T47D (cell line): ENCODE data around the gene ELN.

Experiments used
- DNase-seq, 2 experiments: peaks; one replicate each; pipeline versions ENCODE4 v3.0.0 to v3.0.0-alpha.2; 2011 to 2012; ENCODE audit warnings: low read depth in 1 of 2, low spot score in 1 of 2
- JUND ChIP-seq: IDR thresholded peaks from 2 replicates; pipeline ENCODE4 v1.6.1; 2012; ENCODE audit warnings: low read depth
- in situ Hi-C: cut with HindIII; loops from 2 replicates; pipeline ENCODE4 v1.10.0; 2016; ENCODE audit warnings: low sequenced_read_pairs, low pct_unique_long_range_greater_than_20kb

The ELN gene

GRCh38 chr7:74092964-74093471, 65.0 kb downstream of the ELN start:
- in situ Hi-C loops: no loop called here
- TF ChIP-seq JUND: no peak
- DNase-seq: no peak

- TF ChIP-seq JUND: no peak
- no peak for DNase-seq
- in situ Hi-C loops: no loop called here
Measured at GRCh38 chr7:74093671-74094223, 65.8 kb downstream of the ELN start.

GRCh38 chr7:74094224-74095101, 66.5 kb downstream of the ELN start:
- TF ChIP-seq JUND: no peak
- in situ Hi-C loops: no loop called here
- no peak for DNase-seq

GRCh38 chr7:74095135-74095534, 67.2 kb downstream of the ELN start:
- TF ChIP-seq JUND: no peak
- in situ Hi-C loops: no loop called here
- DNase-seq: no peak

- no peak for DNase-seq
- no peak for TF ChIP-seq JUND
- in situ Hi-C loops: no loop called here
Measured at GRCh38 chr7:74097937-74098614, 70.1 kb downstream of the ELN start.

GRCh38 chr7:74099031-74099430, 71.1 kb downstream of the ELN start:
- TF ChIP-seq JUND: no peak
- no peak for DNase-seq
- in situ Hi-C loops: no loop called here

- in situ Hi-C loops: no loop called here
- no peak for DNase-seq
- TF ChIP-seq JUND: no peak
Measured at GRCh38 chr7:74101061-74101681, 73.2 kb downstream of the ELN start.

GRCh38 chr7:74103219-74103772, 75.3 kb downstream of the ELN start:
- TF ChIP-seq JUND: no peak
- DNase-seq: peak in 1 of 2 experiments; percentile 61
- in situ Hi-C loops: no loop called here

- in situ Hi-C loops: no loop called here
Measured at GRCh38 chr7:74104702-74105101, 76.7 kb downstream of the ELN start.

GRCh38 chr7:74105992-74106391, 78.0 kb downstream of the ELN start:
- no peak for TF ChIP-seq JUND
- in situ Hi-C loops: no loop called here
- DNase-seq: no peak

More at GRCh38 chr7:74104702-74105101, 76.7 kb downstream of the ELN start:
- no peak for TF ChIP-seq JUND
- no peak for DNase-seq

- DNase-seq: no peak
- in situ Hi-C loops: no loop called here
- TF ChIP-seq JUND: no peak
Measured at GRCh38 chr7:74106846-74107245, 78.9 kb downstream of the ELN start.

GRCh38 chr7:74115326-74115725, 87.4 kb downstream of the ELN start:
- no peak for TF ChIP-seq JUND
- in situ Hi-C loops: no loop called here
- no peak for DNase-seq

- in situ Hi-C loops: no loop called here
- TF ChIP-seq JUND: no peak
- DNase-seq: no peak
Measured at GRCh38 chr7:74116356-74116755, 88.4 kb downstream of the ELN start.
